Adrenal gland (tissue), 12 donors: Measurements from ENCODE around the gene ORAI2. TPM values are rescaled to one million over a fixed set of nuclear protein-coding genes. Genes with fewer than 3 reads are reported as not detected.

Source experiments
- DNase-seq, 7 donors: peaks; one replicate each; pipeline ENCODE4 v3.0.0-alpha.2; 2019 to 2020
- H3K27ac ChIP-seq, 5 donors: fragments of 200-600 bp; sonication (generic) in 4 of 5; 1 replicate in 3 of 5; 2 replicates in 2 of 5; pipeline versions ENCODE4 v1.5.1 to v1.8.0; 2016 to 2020; ENCODE audit warnings: mild to moderate bottlenecking in 1 of 5
- H3K27me3 ChIP-seq: fragments of 200-600 bp; 2 replicates; pipeline ENCODE4 v1.8.0; 2021
- H3K36me3 ChIP-seq, 2 donors: fragments of 200-600 bp; replicated peaks in 1 of 2; 1 replicate in 1 of 2; 2 replicates in 1 of 2; pipeline versions ENCODE4 v1.5.1 to v1.8.0; 2018 to 2022
- H3K4me1 ChIP-seq, 2 donors: fragments of 200-600 bp; replicated peaks in 1 of 2; 1 replicate in 1 of 2; 2 replicates in 1 of 2; pipeline versions ENCODE4 v1.5.1 to v1.8.0; 2018 to 2021
- H3K4me3 ChIP-seq, 4 donors: fragments of 200-600 bp; sonication (generic) in 3 of 4; one replicate each; pipeline ENCODE4 v1.5.1; 2016 to 2018
- H3K9me3 ChIP-seq, 3 donors: fragments of 200-600 bp; sonication (generic) in 1 of 3; replicated peaks in 1 of 3; 1 replicate in 2 of 3; 2 replicates in 1 of 3; pipeline versions ENCODE4 v1.5.1 to v1.8.0; 2016 to 2021
- POLR2A ChIP-seq, 2 donors: fragments of 450-650 bp; IDR thresholded peaks; one replicate each; pipeline ENCODE4 v1.6.1; 2017; ENCODE audit warnings: antibody characterized with exemption in 2 of 2, mild to moderate bottlenecking in 2 of 2, moderate library complexity in 1 of 2
- WGBS, 4 donors: extraction: QIAGEN DNeasy Blood & Tissue Kit in 2 of 4; methylation state at CpG; one replicate each; pipeline versions ENCODE4 v1.1.5 to v1.1.7; 2013 to 2017; 5-methylcytosine and 5-hydroxymethylcytosine counted together
- intact Hi-C, 2 donors: fragments of 100-400 bp; cut with DNase I; formaldehyde crosslinking; loops; one replicate each; pipeline versions ENCODE4 v1.14.1 to v1.15.0; 2022 to 2023
- polyA plus RNA-seq, 3 donors: library from polyadenylated mRNA; stranded (reverse); fragments of 200-250 nt in 2 of 3; fragments of 350-450 nt in 1 of 3; fragmentation: Illumina TruSeq in 1 of 3; extraction: RNeasy Lipid Tissue Mini Kit (QIAGEN cat#74804) in 1 of 3; gene quantifications; one replicate each; pipeline ENCODE4 v1.2.3, GENCODE V29; 2013 to 2014
- total RNA-seq, 9 donors: library from RNA; depleted of rRNA in 4 of 9; stranded (reverse); fragments of >200 nt in 4 of 9; fragments of 120-200 nt in 1 of 9; fragmentation: NEBNext Ultra II Directional in 1 of 9; extraction: Animal tissue kit (Norgen Biotek cat#: 25700) in 1 of 9; gene quantifications; one replicate each; pipeline versions ENCODE4 v1.1.0 to v1.2.4, GENCODE V29; 2013 to 2023
- TF ChIP-seq, protein P1 (sequence below), 6 experiments: fragments of 450-650 bp in 4 of 6; fragments of 200-600 bp in 2 of 6; sonication (generic) in 1 of 6; IDR thresholded peaks; 1 replicate in 5 of 6; 2 replicates in 1 of 6; pipeline versions ENCODE4 v1.5.1 to v1.8.0; 2016 to 2021; ENCODE audit warnings: antibody characterized with exemption in 6 of 6, mild to moderate bottlenecking in 2 of 6, moderate library complexity in 1 of 6
- donor health status: healthy with polysubstance abuse.
- donor health status: Bipolar disorder and iron deficiency.
- donor health status: DM: yes; HTN: yes; CAD: no.
- donor health status: DM: no; HTN: no; CAD: no.
- donor health status: DM: no; HTN: no; CAD: no.
- donor health status: DM: yes; HTN: yes; CAD: no.

The ORAI2 gene
- total and polyA plus RNA-seq, 12 donors: 6.9 to 110 (median 32.1) TPM

DNA sequence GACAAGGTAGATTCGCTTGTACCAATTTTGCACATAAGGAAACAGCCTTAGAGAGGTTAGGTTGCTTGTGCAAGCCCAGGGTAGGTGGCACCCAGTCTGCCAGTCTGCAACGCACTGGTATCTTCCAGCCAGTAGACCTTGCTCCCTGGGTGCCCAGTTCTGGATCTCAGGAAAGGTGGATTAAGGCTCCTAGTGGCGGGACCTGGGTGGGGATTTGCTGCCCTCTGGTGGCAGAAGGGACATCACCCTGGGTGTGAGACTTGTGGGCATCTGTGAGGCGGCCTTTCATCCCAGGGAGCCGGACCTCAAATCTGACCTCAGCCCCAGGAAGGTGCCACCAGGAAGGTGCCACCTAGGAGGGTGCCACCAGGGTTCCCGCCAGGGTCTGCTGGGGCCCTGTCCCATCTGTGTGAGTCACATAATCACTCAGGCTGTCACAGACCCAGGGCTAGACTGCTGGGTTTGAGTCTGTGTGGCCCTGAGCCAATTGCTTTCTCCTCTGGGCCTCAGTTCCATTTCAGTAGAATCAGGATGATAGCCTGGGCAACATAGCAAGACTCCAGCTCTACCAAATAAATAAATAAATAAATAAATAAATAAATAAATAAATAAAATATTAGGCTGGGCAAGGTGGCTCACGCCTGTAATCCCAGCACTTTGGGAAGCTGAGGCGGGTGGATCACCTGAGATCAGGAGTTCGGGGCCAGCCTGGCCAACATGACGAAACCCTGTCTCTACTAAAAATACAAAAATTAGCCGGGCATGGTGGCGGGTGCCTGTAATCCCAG lies 42.5 kb upstream of the ORAI2 start:
- DNase-seq: peak; percentile 83 to 95 (median 88)
- Histone ChIP-seq H3K9me3 (no peaks in the 10 kb centered on the region), H3K27ac (no peak overlapping the region), H3K4me1 (peaks cover 0 to 5% of the 10 kb centered on the region in 2 donors), H3K4me3 (no peak overlapping the region), H3K27me3 (no peaks in the 10 kb centered on the region), H3K36me3 (peaks cover 0 to 3% of the 10 kb centered on the region in 2 donors)
- intact Hi-C loops: loop anchor here (2.0 kb wide), 2 partner anchors 110 to 112 kb away; no protein-coding TSS in a partner anchor
- TF ChIP-seq, protein P1, sequence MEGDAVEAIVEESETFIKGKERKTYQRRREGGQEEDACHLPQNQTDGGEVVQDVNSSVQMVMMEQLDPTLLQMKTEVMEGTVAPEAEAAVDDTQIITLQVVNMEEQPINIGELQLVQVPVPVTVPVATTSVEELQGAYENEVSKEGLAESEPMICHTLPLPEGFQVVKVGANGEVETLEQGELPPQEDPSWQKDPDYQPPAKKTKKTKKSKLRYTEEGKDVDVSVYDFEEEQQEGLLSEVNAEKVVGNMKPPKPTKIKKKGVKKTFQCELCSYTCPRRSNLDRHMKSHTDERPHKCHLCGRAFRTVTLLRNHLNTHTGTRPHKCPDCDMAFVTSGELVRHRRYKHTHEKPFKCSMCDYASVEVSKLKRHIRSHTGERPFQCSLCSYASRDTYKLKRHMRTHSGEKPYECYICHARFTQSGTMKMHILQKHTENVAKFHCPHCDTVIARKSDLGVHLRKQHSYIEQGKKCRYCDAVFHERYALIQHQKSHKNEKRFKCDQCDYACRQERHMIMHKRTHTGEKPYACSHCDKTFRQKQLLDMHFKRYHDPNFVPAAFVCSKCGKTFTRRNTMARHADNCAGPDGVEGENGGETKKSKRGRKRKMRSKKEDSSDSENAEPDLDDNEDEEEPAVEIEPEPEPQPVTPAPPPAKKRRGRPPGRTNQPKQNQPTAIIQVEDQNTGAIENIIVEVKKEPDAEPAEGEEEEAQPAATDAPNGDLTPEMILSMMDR (IDR thresholded peaks at IDR 0.05): peak; percentile 92 to 96 (median 95)
- TF ChIP-seq POLR2A (IDR thresholded peaks at IDR 0.05): no peak
- whole genome bisulfite sequencing, 4 donors: 55 to 88% (median 67%) methylated on average over 7 to 12 of the region's 12 CpGs

DNA sequence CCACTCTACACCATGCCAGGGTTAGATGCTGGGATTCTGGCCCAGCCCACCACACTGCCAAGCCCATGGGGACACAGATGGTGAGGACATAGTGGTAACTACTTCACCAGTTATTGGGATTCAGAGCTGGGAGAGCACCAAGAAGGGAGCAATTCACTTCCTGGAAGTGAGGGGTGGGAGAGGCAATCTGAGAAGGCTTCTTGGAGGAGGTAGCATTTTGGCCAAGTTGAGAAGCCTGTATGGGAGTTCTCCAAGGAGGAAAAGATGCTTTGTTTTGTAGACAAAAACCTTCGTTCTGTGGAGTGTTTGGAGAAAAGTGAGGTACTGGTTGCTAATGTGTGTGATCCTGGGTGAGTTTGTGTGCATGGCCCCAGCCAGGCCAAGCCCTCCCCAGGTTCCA lies 41.0 kb upstream of the ORAI2 start:
- TF ChIP-seq, protein P1 (IDR thresholded peaks at IDR 0.05): no peak
- TF ChIP-seq POLR2A (IDR thresholded peaks at IDR 0.05): no peak
- Histone ChIP-seq H3K27me3 (no peaks in the 10 kb centered on the region), H3K36me3 (no peaks in the 10 kb centered on the region), H3K27ac (no peak overlapping the region), H3K4me3 (no peak overlapping the region), H3K9me3 (no peaks in the 10 kb centered on the region), H3K4me1 (peaks cover 5 to 8% of the 10 kb centered on the region in 2 donors)
- intact Hi-C loops: no loop called here
- no peak for DNase-seq
- 89 to 100% (median 94%) methylated on average over 1 of the region's 1 CpG for WGBS, 4 donors

DNA sequence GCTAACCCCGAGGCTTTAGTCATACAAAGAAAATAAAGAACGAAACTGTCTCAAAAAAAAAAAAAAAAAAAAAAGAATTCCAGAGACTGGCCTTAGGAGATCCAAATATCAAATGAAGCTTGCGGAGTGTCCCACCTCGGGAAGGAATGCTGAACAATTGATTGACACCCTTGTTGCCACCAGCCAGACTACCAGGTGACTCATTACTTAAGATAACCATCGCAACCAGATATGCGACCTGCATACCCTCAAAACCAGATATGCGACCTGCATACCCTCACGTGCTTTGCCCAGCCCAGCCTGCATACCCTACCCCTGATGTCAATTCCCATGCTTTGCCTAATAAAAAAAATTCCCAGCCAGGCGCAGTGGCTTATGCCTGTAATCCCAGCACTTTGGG lies 39.9 kb upstream of the ORAI2 start:
- no peak overlapping the region for H3K4me3 ChIP-seq
- no peaks in the 10 kb centered on the region for H3K9me3 ChIP-seq
- intact Hi-C loops: no loop called here
- H3K27ac ChIP-seq: no peak overlapping the region
- peaks cover 7 to 10% of the 10 kb centered on the region in 2 donors for H3K4me1 ChIP-seq
- WGBS, 4 donors: 83 to 88% (median 85%) methylated on average over 9 of the region's 9 CpGs
- no peaks in the 10 kb centered on the region for H3K27me3 ChIP-seq
- no peak for TF ChIP-seq POLR2A (IDR thresholded peaks at IDR 0.05)
- TF ChIP-seq, protein P1 (IDR thresholded peaks at IDR 0.05): no peak
- no peaks in the 10 kb centered on the region for H3K36me3 ChIP-seq
- DNase-seq: no peak

DNA sequence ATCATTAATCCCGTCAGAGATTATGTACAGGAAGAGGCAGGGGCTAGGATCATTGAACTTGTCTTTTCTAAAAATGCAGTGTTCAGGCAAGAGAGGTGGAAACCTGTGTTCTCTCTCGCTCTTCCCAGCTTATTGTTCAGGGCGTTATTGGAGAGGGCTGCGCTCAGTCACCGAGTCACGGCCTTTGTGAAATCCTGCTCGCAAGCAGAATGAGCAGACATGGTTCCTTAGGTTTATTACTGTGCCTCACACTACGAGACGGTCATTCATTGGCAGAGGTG lies 37.8 kb upstream of the ORAI2 start:
- peak in 2 of 7 donors; percentile 27 to 30 for DNase-seq
- peaks cover 7 to 10% of the 10 kb centered on the region in 2 donors for H3K4me1 ChIP-seq
- no peaks in the 10 kb centered on the region for H3K9me3 ChIP-seq
- H3K27ac ChIP-seq: peak overlapping the region; percentile 69 to 92 (median 86)
- TF ChIP-seq, protein P1 (IDR thresholded peaks at IDR 0.05): no peak
- TF ChIP-seq POLR2A (IDR thresholded peaks at IDR 0.05): no peak
- peak overlapping the region in 2 of 4 donors; percentile 68 to 80 for H3K4me3 ChIP-seq
- H3K27me3 ChIP-seq: no peaks in the 10 kb centered on the region
- peaks cover 0 to 19% of the 10 kb centered on the region in 2 donors for H3K36me3 ChIP-seq
- intact Hi-C loops: no loop called here
- 5 to 10% (median 8%) methylated on average over 9 of the region's 9 CpGs for WGBS, 4 donors
